Stimulated activated naive CD8-positive, alpha-beta T cell treated with anti-CD3 and anti-CD28 coated beads, Interleukin-15, amount 100 ng/mL, for 72 hours (primary cell): Measurements from ENCODE around the gene TTC7B.

Source experiments
- ATAC-seq: fragments of 150-1000 bp; cut with Tn5 transposase; 2 replicates; pipeline ENCODE4 v1.10.0; 2021; ENCODE audit warnings: mild to moderate bottlenecking, moderate library complexity
- DNase-seq, 2 donors: peaks; one replicate each; pipeline ENCODE4 v3.0.0; 2021 to 2022
- H3K27ac Mint-ChIP-seq, 2 donors: one replicate each; pipeline ENCODE4 v1.8.0; 2022; ENCODE audit warnings: mild to moderate bottlenecking in 2 of 2, mixed read lengths in 2 of 2, moderate library complexity in 2 of 2
- H3K27me3 Mint-ChIP-seq: one replicate; pipeline ENCODE4 v1.8.0; 2022; ENCODE audit warnings: mixed read lengths
- H3K4me1 Mint-ChIP-seq: one replicate; pipeline ENCODE4 v1.8.0; 2022; ENCODE audit warnings: mild to moderate bottlenecking, mixed read lengths
- H3K4me3 Mint-ChIP-seq, 2 donors: one replicate each; pipeline ENCODE4 v1.8.0; 2022; ENCODE audit warnings: mild to moderate bottlenecking in 2 of 2, mixed read lengths in 2 of 2, moderate library complexity in 1 of 2
- H3K9me3 Mint-ChIP-seq, 2 donors: one replicate each; pipeline ENCODE4 v1.8.0; 2022; ENCODE audit warnings: mixed read lengths in 2 of 2

TTC7B gene

DNA sequence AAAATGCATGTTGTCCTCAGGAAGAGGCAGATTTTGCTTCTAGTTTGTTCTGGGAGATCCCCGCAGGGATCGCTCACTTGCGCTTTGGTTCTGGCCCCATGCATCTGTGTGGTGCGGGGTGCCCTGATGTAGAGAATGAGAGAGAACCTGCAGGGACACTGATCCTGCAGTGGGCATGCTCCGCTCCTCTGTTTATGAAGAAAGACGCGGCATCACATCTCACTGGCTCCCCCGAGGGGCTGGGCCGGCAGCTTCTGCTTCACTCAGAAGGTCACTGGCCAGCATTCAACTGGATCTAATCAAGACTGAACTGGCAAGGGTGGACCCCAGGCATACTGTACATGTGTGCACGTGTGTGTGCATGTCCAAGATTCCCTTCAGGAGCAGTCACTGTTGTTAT, 255.2 kb downstream of the TTC7B start:
- Mint-ChIP-seq H3K4me1 (no peaks in the 10 kb centered on the region), H3K27ac (no peak overlapping the region), H3K27me3 (no peaks in the 10 kb centered on the region), H3K4me3 (no peak overlapping the region), H3K9me3 (no peaks in the 10 kb centered on the region)
- ATAC-seq, result no peak
- no peak for DNase-seq

GRCh38 chr14:90560558-90560957, 255.7 kb downstream of the TTC7B start:
- Mint-ChIP-seq H3K4me3 (no peak overlapping the region), H3K27ac (no peak overlapping the region), H3K4me1 (no peaks in the 10 kb centered on the region), H3K9me3 (no peaks in the 10 kb centered on the region), H3K27me3 (no peaks in the 10 kb centered on the region)
- ATAC-seq, result no peak
- DNase-seq, result no peak

- no peak overlapping the region for H3K27ac Mint-ChIP-seq
- H3K4me3 Mint-ChIP-seq, result no peak overlapping the region
- ATAC-seq (no peak), DNase-seq (no peak)
- H3K27me3 Mint-ChIP-seq, result no peaks in the 10 kb centered on the region
- no peaks in the 10 kb centered on the region for H3K9me3 Mint-ChIP-seq
- H3K4me1 Mint-ChIP-seq, result no peaks in the 10 kb centered on the region
Measured at GRCh38 chr14:90559811-90560492, 256.3 kb downstream of the TTC7B start.

- Mint-ChIP-seq H3K9me3 (no peaks in the 10 kb centered on the region), H3K4me1 (no peaks in the 10 kb centered on the region), H3K27me3 (no peaks in the 10 kb centered on the region), H3K4me3 (no peak overlapping the region), H3K27ac (peak overlapping the region in 1 of 2 donors; percentile 81)
- ATAC-seq (no peak), DNase-seq (no peak)
Measured at GRCh38 chr14:90558983-90559590, 257.1 kb downstream of the TTC7B start.

DNA sequence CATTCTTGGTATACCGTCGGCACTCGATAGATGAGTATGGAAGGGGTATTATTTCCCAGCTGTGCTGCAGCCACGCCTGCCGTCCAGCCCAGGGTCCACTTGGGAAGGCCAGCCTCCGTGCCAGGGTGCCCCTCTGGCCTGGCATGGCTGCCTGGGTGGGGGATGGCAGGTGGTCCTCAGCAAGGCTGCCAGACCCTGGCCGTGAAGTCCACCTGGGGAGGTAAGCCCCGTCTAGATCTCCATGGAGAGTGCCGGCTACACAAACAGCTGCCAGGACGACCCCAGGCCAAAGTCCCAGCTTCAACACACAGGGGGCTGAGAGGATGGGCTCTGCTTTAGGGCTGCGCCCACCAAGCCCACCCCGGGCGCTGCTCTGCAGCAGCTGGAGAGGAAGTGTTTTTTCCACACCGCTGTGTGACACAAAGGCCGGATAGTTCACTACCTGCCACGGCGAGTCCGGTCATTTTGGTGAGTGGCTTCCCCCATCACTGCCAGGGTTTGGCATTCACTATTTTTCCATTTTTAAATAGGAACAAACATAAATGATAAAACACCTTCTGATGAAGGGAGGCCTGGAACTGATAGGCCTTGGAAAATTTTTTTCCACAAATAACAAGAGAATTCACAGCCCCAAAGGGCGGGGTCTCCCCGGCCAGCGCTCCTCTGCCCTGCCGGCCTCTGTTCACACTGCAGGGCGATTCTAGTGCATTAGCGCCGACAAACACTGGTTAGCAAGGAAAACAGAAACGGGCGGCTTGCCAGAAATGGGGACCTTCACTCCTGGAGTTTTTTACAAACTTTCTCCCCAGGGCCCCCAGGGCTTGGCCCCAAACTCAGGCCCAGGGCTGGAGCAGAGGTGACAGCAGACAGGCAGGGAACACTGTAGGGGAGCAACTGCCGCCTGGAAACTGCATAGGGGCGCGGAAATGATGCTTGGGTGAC, 257.9 kb downstream of the TTC7B start:
- Mint-ChIP-seq H3K4me1 (no peaks in the 10 kb centered on the region), H3K27me3 (no peaks in the 10 kb centered on the region), H3K9me3 (no peaks in the 10 kb centered on the region), H3K27ac (no peak overlapping the region), H3K4me3 (no peak overlapping the region)
- ATAC-seq (no peak), DNase-seq (no peak)

DNA sequence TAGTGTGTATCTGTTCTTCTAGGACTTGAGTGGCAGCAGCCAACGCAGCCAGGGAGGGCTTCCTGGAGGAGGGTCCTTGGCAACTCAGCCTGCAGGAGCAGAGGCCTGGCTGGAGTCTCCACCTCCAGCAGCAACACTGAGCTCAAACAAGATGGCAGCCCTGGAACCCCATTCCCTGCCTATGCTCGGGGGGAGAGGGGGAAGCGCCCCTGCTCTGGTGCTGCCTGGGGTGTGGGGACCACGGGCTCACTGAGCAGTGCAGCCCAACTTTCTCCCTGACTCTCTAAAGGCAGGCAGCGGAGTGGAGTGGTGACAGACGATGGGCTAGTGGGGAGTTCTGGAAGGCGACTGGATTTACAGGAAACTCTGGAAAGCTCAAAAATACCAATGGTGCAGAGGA, 258.7 kb downstream of the TTC7B start:
- Mint-ChIP-seq H3K27me3 (no peaks in the 10 kb centered on the region), H3K27ac (no peak overlapping the region), H3K4me1 (no peaks in the 10 kb centered on the region), H3K4me3 (no peak overlapping the region), H3K9me3 (no peaks in the 10 kb centered on the region)
- ATAC-seq (no peak), DNase-seq (no peak)

DNA sequence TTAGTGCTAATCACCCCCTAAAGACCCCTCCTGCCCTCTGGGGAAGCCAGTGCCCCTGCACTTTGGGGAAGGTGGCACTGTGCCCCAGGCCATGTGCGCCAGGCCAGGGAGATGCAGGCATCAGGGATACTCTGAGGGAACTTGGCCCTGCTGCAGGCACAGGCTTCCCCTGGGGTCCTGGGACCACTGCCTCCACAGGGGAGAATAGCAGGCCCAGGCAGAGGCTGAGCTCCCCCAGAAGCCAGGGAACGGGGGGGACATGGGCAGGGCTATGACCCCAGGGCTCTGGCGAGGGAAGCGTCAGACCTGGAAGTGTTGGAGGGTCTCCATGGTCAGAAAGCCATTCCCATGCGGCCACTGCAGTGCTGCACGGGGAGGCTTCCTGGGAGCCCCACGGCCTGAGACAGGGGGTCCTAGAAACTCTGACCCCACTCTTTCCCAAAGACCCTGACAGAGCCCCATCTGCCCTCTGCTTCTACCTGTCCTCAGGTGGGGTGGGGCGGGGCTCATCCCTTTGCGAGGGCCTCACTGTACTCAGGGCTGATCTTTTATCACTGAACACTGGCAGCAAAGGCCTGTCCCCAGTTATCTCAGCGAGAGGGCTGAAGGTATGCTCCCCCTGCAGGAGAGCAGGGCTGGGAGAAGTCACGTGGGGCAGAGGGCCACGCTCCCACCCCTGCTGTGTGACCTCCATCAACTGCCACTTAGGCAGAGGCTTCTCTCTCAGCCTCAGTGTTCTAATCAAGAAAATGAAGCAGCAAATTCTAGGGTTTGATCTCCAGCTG, 259.4 kb downstream of the TTC7B start:
- H3K4me1 Mint-ChIP-seq, result no peaks in the 10 kb centered on the region
- H3K27me3 Mint-ChIP-seq, result no peaks in the 10 kb centered on the region
- H3K27ac Mint-ChIP-seq, result peak overlapping the region in 1 of 2 donors; percentile 54
- DNase-seq, result no peak
- H3K9me3 Mint-ChIP-seq, result no peaks in the 10 kb centered on the region
- no peak for ATAC-seq
- no peak overlapping the region for H3K4me3 Mint-ChIP-seq

DNA sequence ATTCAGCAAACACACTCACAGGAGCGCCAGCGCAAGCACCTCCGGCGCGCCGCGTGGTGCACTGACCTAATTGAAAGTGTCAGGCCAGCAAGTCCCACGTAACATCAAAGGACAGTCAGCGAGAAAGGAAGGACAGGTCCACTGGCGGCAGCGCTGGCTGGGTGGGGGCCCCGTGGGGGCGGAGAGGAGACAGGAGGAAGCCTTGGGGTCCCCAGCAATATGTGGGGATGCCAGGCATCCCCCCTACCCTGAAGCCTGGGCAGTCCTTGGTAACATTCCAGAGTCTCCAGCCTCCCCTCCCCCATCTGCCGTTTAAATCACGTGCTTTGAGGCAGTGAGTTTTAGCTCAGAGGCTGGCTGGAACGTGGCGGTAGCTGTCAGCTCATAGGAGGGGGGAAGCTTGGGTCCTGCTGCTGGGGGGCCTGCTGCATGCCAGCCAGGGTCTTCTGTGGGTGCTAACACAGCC, 260.2 kb downstream of the TTC7B start:
- no peaks in the 10 kb centered on the region for H3K27me3 Mint-ChIP-seq
- DNase-seq (no peak), ATAC-seq (no peak)
- H3K4me3 Mint-ChIP-seq, result no peak overlapping the region
- peak overlapping the region in 1 of 2 donors; percentile 86 for H3K27ac Mint-ChIP-seq
- no peaks in the 10 kb centered on the region for H3K9me3 Mint-ChIP-seq
- no peaks in the 10 kb centered on the region for H3K4me1 Mint-ChIP-seq

DNA sequence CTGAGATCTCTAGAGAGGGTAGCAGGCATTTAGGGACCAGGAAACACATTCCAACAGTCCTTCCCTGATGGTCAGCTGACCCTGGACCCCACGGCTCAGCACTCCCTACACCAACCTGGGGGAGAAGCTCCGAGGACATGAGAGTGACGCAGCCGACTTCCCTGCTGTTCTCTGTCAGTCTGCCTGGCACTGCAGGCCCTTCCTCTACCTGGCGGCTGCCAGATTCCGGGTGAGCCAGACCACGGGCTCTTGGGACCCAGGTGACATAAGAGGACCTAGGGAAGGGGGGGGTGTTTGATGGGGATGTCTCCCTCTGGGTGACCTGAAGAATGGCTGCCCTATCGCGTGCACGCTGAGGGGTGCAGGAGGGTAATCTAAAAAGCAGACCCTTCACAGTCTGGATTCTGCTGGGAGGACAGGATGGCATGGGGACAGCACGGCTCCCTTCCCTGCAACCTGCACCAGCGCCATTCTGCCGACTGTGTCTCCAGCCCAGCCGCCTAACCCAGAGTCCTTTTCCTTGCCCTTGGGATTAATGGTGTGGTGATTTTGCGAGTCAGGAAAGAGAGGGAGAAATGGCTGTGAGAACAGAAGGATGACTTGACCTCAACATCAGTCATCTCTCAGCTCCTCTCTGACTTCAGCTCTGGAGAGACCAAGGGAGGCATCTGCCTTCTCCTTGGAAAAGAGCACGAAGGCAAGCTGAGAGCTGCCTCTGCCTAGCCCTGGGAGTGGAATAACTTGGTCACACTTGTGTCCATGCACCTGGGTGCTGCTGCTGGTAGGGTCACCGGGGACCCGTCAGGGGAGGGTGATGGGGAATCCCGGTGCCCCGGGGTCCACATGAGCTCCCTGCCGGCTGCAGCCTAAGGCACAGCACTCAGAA, 260.9 kb downstream of the TTC7B start:
- H3K27me3 Mint-ChIP-seq, result no peaks in the 10 kb centered on the region
- peak overlapping the region in 1 of 2 donors; percentile 86 for H3K27ac Mint-ChIP-seq
- no peak for ATAC-seq
- no peak overlapping the region for H3K4me3 Mint-ChIP-seq
- no peaks in the 10 kb centered on the region for H3K9me3 Mint-ChIP-seq
- H3K4me1 Mint-ChIP-seq, result no peaks in the 10 kb centered on the region
- DNase-seq, result no peak

DNA sequence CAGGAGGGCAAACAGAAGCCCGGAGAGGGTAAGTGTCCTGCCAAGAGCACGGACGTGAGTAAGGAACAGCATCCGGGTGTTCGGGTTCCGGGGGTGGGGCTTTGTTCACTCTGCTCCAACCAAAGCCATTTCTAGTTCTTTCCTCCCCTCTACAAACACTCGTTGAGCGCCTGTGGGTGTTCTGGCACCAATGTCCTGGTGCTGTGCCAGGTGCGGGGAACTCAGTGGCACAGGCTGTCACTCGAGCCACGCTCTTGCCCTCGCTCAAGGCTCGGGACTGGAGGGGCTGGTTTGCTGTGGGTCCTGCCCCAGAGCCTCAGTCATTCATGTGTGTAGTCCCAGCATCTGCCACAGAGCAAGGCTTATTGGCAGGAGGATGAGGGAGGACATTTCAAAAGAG, 261.9 kb downstream of the TTC7B start:
- H3K9me3 Mint-ChIP-seq, result no peaks in the 10 kb centered on the region
- no peaks in the 10 kb centered on the region for H3K4me1 Mint-ChIP-seq
- H3K4me3 Mint-ChIP-seq, result no peak overlapping the region
- no peak overlapping the region for H3K27ac Mint-ChIP-seq
- DNase-seq (no peak), ATAC-seq (no peak)
- H3K27me3 Mint-ChIP-seq, result no peaks in the 10 kb centered on the region

GRCh38 chr14:90553921-90554336, 262.3 kb downstream of the TTC7B start:
- no peaks in the 10 kb centered on the region for H3K27me3 Mint-ChIP-seq
- no peaks in the 10 kb centered on the region for H3K4me1 Mint-ChIP-seq
- DNase-seq, result no peak
- H3K9me3 Mint-ChIP-seq, result no peaks in the 10 kb centered on the region
- no peak overlapping the region for H3K27ac Mint-ChIP-seq
- H3K4me3 Mint-ChIP-seq, result no peak overlapping the region
- no peak for ATAC-seq

- no peak overlapping the region for H3K4me3 Mint-ChIP-seq
- no peaks in the 10 kb centered on the region for H3K9me3 Mint-ChIP-seq
- ATAC-seq (no peak), DNase-seq (no peak)
- no peaks in the 10 kb centered on the region for H3K4me1 Mint-ChIP-seq
- no peaks in the 10 kb centered on the region for H3K27me3 Mint-ChIP-seq
- H3K27ac Mint-ChIP-seq, result no peak overlapping the region
Measured at GRCh38 chr14:90553298-90553920, 262.8 kb downstream of the TTC7B start.

- H3K4me3 Mint-ChIP-seq, result no peak overlapping the region
Measured at GRCh38 chr14:90552465-90553297, 263.5 kb downstream of the TTC7B start.

More at GRCh38 chr14:90552465-90553297, 263.5 kb downstream of the TTC7B start:
- Mint-ChIP-seq H3K4me1 (no peaks in the 10 kb centered on the region), H3K9me3 (no peaks in the 10 kb centered on the region), H3K27me3 (no peaks in the 10 kb centered on the region), H3K27ac (no peak overlapping the region)
- DNase-seq, result no peak
- no peak for ATAC-seq
